OCI-LY3 (cell line): ENCODE data around the gene FGGY.

Source experiments
- CTCF ChIP-seq: fragments of 200-600, 300-600 bp; sonication (generic); IDR thresholded peaks from 2 replicates; pipeline ENCODE4 v1.5.1; 2014; ENCODE audit warnings: antibody characterized with exemption, low read length, low read depth
- EZH2phosphoT487 ChIP-seq: fragments of 200-600 bp; shearing (Covaris generic); IDR thresholded peaks from 2 replicates; pipeline ENCODE4 v1.6.1; 2018; ENCODE audit warnings: antibody characterized with exemption, mixed run types, low read depth

- no peak for TF ChIP-seq CTCF
- TF ChIP-seq EZH2phosphoT487 = no peak
Observed at GRCh38 chr1:59291561-59291960, 5.3 kb upstream of the FGGY start.
